ENCODE measurements around the gene ZRANB2. TPM values are rescaled to one million over a fixed set of nuclear protein-coding genes. Genes with fewer than 3 reads are reported as not detected.

ZRANB2 gene, protein sequence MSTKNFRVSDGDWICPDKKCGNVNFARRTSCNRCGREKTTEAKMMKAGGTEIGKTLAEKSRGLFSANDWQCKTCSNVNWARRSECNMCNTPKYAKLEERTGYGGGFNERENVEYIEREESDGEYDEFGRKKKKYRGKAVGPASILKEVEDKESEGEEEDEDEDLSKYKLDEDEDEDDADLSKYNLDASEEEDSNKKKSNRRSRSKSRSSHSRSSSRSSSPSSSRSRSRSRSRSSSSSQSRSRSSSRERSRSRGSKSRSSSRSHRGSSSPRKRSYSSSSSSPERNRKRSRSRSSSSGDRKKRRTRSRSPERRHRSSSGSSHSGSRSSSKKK
- 10 to 100 TPM; 17.0 to 53.8 (median 47.2) TPM for polyA plus RNA-seq

DNA sequence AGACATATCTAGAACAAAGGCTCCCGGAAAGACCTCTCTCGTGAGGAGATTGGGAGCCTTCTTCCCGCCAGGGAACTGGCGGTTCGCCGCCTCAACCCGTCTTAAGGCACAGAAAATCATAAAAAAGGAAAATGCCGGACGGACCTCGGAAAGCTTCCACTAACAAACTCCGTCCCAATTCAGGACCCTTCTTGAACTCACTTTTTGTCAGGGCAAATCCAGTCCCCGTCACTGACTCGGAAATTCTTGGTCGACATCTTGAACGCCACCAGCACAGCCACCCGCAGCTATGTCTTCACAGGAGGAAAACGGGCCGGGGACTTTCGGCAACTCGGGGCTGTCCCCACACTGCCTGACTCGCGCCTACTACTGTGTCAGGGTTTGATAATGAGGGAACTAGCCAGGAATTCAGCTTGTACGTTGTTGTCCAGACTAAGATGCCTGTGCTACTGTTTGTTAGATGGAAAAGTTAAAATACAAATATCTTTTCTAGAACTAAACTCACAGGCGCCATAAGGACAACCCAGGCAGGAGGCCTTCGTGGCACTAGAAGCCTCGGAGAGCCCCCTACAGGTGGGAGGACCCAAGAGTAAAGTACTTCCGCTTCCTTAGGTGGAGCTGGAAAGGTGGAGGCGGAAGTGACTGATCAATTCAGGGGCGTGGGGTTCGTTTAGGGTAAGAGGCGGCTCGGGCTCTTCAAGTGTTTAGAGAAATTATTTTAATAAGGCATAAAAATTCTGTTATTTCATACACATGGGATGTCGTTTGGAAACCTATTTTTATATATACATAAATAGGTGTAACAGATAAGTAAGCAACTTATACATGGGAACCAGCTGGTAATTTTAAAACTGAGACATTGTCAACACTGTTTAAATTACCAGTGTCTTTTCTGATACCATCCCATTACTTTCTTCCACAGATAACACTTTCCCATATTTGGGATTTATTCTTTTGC lies at the start of gene ZRANB2:
Gene ZRANB2, minus strand, starts transcription at position 297 of the 958 bp plus-strand sequence. Its CDS starts 40 bp downstream, at position 257.
- Mint-ChIP-seq H3K27ac (peak within 1 kb of the TSS; percentile 97 to 99 (median 99)), H3K36me3 (peaks cover 0 to 16% (median 10%) of the 10 kb centered on the region in 3 donors), H3K4me3 (peak within 1 kb of the TSS; percentile 91 to 100 (median 98)), H3K27me3 (ENCODE audit: low read depth in 3 of 3) (peaks cover 4 to 14% (median 5%) of the 10 kb centered on the region in 3 donors), H3K4me1 (peaks cover 26 to 54% of the 10 kb centered on the region in 2 donors), H3K9me3 (peaks cover 0 to 3% (median 0%) of the 10 kb centered on the region in 6 donors)
- DNase-seq: peak; percentile 92 to 94 (median 93)

DNA sequence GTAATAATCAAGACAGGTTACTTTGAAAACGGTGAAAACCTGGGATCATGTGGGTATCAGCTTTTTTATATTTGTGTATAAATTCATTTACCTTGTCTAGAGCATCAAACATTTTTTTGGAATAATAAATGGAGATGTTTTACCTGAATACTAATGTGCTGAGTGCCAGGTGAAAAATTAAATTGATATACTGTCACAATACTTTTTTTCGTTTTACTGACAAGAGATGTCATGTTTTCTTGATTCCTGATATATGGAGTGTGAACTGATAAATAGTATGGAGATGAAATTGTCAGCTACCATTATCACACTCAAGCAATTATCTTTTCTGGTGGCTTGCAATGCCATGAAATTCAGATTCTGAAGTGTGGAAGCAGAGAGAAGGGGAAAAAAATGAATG lies 47.2 kb upstream of the ZRANB2 start:
- Mint-ChIP-seq H3K4me1 (no peaks in the 10 kb centered on the region), H3K9me3 (peaks cover 31 to 86% (median 65%) of the 10 kb centered on the region in 6 donors), H3K27ac (no peak overlapping the region), H3K4me3 (no peak overlapping the region), H3K36me3 (peaks cover 0 to 6% (median 0%) of the 10 kb centered on the region in 3 donors), H3K27me3 (ENCODE audit: low read depth in 3 of 3) (peaks cover 2 to 3% (median 3%) of the 10 kb centered on the region in 3 donors)
- no peak for DNase-seq

DNA sequence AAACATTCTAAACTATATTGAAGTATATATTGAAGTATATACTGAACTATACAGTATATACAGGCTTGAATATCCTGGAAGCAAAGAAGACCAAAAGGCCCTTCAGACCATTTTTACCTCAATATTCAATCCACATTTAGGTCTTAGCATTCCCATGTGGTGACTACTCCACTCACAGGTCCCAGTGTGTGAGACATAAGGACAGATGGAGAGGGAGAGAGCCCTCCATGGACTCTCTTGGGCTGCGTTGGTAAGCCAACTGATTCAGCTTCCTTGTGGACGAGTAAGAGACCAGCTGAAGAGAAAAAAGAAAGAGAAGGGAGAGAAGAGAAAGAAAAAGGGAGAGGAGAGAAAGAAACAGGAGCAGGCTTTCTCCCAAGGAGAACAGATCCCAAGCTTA lies 37.3 kb upstream of the ZRANB2 start:
- Mint-ChIP-seq H3K4me3 (no peak overlapping the region), H3K36me3 (peaks cover 0 to 4% (median 0%) of the 10 kb centered on the region in 3 donors), H3K27me3 (ENCODE audit: low read depth in 3 of 3) (peaks cover 1 to 7% (median 3%) of the 10 kb centered on the region in 3 donors)

DNA sequence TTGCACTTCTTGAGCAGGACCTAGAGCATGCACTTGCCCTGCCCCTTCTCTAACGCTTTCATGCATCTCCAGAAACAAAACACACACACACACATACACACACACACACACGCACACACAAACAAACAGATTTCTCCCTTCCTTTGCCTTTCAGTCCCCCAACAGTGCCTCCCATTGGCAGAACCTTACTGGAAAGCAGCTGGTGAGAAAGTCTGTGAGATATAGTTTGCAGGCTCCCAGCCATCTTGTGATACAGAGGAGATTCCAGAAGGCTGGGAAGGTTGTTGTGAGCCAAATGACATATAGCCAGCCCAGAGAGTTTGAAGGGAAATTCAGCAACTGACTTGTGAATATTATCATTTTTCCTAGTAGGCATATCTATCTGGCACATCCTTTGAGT lies 35.9 kb upstream of the ZRANB2 start:
- no peak overlapping the region for H3K4me3 Mint-ChIP-seq
- H3K27me3 Mint-ChIP-seq (ENCODE audit: low read depth in 3 of 3): peaks cover 1 to 4% (median 3%) of the 10 kb centered on the region in 3 donors
- no peak overlapping the region for H3K27ac Mint-ChIP-seq
- peaks cover 6 to 17% (median 13%) of the 10 kb centered on the region in 6 donors for H3K9me3 Mint-ChIP-seq
- H3K36me3 Mint-ChIP-seq: peaks cover 0 to 2% (median 0%) of the 10 kb centered on the region in 3 donors
- H3K4me1 Mint-ChIP-seq: no peaks in the 10 kb centered on the region
- DNase-seq: no peak

More for the DNA sequence above, 37.3 kb upstream of the ZRANB2 start:
- no peak for DNase-seq
- H3K9me3 Mint-ChIP-seq: peaks cover 12 to 28% (median 21%) of the 10 kb centered on the region in 6 donors
- H3K4me1 Mint-ChIP-seq: no peaks in the 10 kb centered on the region
- no peak overlapping the region for H3K27ac Mint-ChIP-seq

DNA sequence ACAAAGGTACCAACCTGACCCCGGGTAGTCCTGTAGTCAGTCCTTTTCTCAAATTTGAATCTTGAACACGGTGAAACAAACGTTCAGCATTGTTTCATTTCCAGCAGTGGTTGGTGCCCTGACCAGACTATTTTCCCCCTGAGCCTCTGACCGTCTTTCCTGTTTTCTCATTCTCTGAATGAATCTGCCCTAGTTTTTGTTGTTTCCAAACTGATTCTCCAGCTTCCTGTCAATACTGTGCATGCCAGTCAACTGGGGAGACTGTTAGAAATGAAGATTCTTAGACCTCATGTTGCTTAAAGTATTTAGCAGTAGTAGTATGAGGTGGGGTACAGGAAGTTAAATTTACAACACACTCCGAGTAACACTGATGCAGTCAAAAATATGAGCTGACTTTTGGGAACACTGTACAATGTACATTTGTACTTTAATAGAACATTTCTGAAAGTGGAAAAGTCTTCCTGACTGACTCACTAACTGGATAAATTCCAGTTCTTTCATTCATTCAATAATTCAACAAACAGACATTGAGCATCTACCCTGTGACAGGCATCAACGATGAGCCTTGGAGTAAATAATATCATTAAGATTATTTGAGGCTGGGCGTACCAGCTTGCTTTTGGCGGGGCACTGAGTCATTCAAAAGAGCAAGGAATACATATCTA lies 26.0 kb upstream of the ZRANB2 start:
- no peaks in the 10 kb centered on the region for H3K4me1 Mint-ChIP-seq
- no peak overlapping the region for H3K4me3 Mint-ChIP-seq
- peaks cover 0 to 6% (median 0%) of the 10 kb centered on the region in 3 donors for H3K27me3 Mint-ChIP-seq (ENCODE audit: low read depth in 3 of 3)
- H3K9me3 Mint-ChIP-seq: peaks cover 0 to 7% (median 3%) of the 10 kb centered on the region in 6 donors
- H3K27ac Mint-ChIP-seq: no peak overlapping the region
- DNase-seq: no peak
- H3K36me3 Mint-ChIP-seq: no peaks in the 10 kb centered on the region

DNA sequence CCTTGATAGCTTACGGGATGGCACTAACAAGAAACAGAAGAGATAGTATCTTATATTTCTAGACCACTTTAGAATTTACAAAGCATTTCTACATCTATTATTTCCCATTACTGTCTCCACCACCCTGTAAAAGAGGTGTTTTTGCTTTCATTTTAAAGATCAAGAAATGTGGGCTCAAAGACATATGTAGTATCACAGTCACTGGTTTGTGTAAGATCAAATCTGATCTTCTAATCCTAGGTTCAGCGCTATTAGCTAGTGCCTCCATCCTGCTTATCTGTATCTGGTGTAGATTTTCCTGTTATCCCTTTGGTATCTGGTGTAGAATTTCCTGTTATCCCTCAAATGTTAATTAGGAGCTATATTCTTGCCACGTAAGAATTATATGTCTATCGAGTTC lies 23.6 kb upstream of the ZRANB2 start:
- Mint-ChIP-seq H3K9me3 (peaks cover 0 to 7% (median 1%) of the 10 kb centered on the region in 6 donors), H3K27ac (no peak overlapping the region), H3K27me3 (ENCODE audit: low read depth in 3 of 3) (peaks cover 0 to 9% (median 1%) of the 10 kb centered on the region in 3 donors), H3K36me3 (no peaks in the 10 kb centered on the region), H3K4me1 (no peaks in the 10 kb centered on the region), H3K4me3 (no peak overlapping the region)
- DNase-seq: no peak

DNA sequence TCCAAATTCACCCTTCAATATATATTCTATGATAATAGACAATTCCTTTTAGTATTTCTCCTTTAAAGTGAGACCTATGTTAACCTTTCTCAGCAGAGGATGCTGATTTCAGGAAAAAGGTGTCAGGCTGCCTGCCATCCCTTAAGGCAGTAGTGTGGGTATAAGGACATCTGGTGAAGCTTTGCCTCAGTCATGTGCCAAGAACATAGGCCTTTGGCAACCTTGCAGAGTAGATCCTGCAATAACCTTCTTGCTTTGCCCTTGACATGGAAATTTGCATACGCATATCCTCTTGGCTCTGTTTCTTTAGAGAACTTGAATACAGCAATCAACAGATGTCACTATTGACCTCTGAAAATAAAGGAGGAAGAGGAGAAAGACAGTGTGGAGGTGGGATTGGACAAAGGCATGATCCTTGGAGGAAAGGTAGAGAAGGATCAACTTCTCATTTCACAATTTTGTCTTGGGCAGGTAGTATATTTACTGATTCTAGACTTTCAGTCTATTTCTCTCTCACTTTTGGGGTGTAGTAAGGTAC lies 21.1 kb upstream of the ZRANB2 start:
- no peak overlapping the region for H3K4me3 Mint-ChIP-seq
- peaks cover 1 to 8% (median 2%) of the 10 kb centered on the region in 3 donors for H3K27me3 Mint-ChIP-seq (ENCODE audit: low read depth in 3 of 3)
- H3K4me1 Mint-ChIP-seq: no peaks in the 10 kb centered on the region
- H3K36me3 Mint-ChIP-seq: peaks cover 0 to 5% (median 0%) of the 10 kb centered on the region in 3 donors
- no peak overlapping the region for H3K27ac Mint-ChIP-seq
- peaks cover 0 to 3% (median 0%) of the 10 kb centered on the region in 6 donors for H3K9me3 Mint-ChIP-seq
- DNase-seq: no peak

DNA sequence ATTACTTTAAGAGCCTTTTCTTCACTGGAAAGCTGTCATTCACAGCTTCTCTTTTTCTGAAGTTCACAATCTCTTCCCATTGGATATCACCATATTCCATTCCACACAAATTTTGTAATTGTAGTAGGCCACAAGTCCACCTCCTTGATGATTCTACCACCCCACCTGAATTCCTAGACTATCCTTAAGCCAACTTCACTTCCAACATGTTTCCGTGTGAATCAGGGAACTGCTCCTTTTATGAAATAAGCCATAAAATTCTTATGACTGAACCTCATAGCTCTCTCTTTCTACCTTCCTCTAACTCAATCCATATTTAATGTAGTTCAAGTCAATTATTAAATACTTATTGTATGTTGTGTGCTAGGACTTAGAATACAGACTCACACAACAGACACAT lies 16.6 kb upstream of the ZRANB2 start:
- Mint-ChIP-seq H3K9me3 (no peaks in the 10 kb centered on the region), H3K36me3 (peaks cover 0 to 5% (median 0%) of the 10 kb centered on the region in 3 donors), H3K27ac (no peak overlapping the region), H3K27me3 (ENCODE audit: low read depth in 3 of 3) (peaks cover 5 to 6% (median 5%) of the 10 kb centered on the region in 3 donors), H3K4me1 (no peaks in the 10 kb centered on the region), H3K4me3 (no peak overlapping the region)
- no peak for DNase-seq

DNA sequence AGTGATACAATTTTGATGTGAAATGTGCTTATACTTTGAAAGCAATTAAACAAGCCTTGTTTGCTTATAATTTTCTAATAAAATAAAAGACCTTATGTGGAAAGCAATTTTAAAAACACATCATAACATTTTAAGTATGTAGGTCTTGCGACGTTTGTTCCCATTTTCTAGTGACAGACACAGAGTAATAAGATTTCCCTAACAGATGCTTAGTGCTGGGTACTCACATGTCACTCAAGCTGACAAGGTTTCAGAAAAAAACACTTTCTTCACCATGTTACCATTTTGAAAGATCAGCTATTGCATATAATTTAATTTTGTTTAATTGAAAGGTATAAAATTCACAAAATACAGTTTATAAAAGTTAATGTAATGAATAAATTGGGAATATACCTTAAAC lies 14.1 kb upstream of the ZRANB2 start:
- peaks cover 0 to 5% (median 0%) of the 10 kb centered on the region in 3 donors for H3K36me3 Mint-ChIP-seq
- H3K27me3 Mint-ChIP-seq (ENCODE audit: low read depth in 3 of 3): peaks cover 3 to 8% (median 5%) of the 10 kb centered on the region in 3 donors
- DNase-seq: no peak
- H3K9me3 Mint-ChIP-seq: no peaks in the 10 kb centered on the region
- H3K4me3 Mint-ChIP-seq: no peak overlapping the region
- no peaks in the 10 kb centered on the region for H3K4me1 Mint-ChIP-seq
- no peak overlapping the region for H3K27ac Mint-ChIP-seq

DNA sequence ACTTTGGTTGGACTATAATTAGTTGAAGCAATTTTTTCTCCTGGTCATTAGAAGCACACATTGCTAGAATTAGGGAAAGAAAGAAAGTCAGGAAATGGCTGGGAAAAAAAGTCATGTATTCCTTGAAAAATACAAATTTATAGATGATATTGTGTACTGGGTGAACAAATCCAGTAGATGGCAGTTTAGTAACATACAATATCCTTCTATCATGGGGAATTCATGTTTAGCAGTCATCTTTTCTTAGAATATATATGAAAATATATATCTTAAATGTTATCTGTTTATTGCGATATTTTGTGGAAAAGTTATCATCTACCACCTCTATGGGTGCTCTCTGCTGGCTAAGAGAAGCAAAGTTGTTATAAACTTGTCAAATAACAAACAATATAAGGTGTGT lies 13.1 kb upstream of the ZRANB2 start:
- Mint-ChIP-seq H3K4me1 (no peaks in the 10 kb centered on the region), H3K27ac (no peak overlapping the region), H3K36me3 (peaks cover 0 to 4% (median 0%) of the 10 kb centered on the region in 3 donors), H3K27me3 (ENCODE audit: low read depth in 3 of 3) (peaks cover 3 to 8% (median 6%) of the 10 kb centered on the region in 3 donors), H3K9me3 (no peaks in the 10 kb centered on the region), H3K4me3 (no peak overlapping the region)
- no peak for DNase-seq

DNA sequence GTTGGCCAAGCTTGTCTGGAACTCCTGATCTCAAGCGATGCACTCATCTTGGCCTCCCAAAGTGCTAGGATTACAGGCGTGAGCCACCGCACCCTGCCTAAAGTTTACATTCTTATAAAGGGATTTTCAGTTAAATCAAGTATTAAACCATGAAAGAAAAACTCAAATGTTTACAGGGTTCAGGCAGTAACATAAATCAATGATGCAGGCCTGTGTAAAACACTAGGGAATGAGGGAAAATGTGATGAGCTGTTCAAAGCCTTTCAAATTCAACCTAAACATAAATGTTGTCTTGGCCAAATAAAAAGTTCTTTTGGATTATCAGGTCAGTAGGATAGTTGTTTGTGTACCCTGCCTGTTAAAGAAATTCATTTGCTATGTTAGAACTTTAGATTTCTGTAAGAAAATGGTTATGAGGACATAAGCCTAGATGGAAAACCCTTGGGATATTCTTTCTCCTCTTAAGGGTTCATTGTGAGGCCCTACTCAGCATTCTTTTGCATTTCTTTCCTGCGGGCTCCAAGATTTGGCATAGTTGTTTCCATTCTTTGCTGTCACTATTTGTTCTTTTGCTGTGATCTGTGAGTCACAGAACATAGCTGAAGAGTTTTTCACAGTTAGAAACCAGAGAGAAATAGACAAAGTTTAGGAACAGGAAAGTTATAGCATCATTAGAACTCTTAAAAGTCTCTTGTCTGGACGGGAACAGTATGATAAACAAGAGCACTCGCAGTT lies 8.9 kb upstream of the ZRANB2 start:
- H3K4me3 Mint-ChIP-seq: no peak overlapping the region
- H3K4me1 Mint-ChIP-seq: no peaks in the 10 kb centered on the region
- DNase-seq: no peak
- H3K27me3 Mint-ChIP-seq (ENCODE audit: low read depth in 3 of 3): peaks cover 7 to 12% (median 9%) of the 10 kb centered on the region in 3 donors
- peaks cover 0 to 1% (median 0%) of the 10 kb centered on the region in 6 donors for H3K9me3 Mint-ChIP-seq
- H3K36me3 Mint-ChIP-seq: no peaks in the 10 kb centered on the region
- no peak overlapping the region for H3K27ac Mint-ChIP-seq

DNA sequence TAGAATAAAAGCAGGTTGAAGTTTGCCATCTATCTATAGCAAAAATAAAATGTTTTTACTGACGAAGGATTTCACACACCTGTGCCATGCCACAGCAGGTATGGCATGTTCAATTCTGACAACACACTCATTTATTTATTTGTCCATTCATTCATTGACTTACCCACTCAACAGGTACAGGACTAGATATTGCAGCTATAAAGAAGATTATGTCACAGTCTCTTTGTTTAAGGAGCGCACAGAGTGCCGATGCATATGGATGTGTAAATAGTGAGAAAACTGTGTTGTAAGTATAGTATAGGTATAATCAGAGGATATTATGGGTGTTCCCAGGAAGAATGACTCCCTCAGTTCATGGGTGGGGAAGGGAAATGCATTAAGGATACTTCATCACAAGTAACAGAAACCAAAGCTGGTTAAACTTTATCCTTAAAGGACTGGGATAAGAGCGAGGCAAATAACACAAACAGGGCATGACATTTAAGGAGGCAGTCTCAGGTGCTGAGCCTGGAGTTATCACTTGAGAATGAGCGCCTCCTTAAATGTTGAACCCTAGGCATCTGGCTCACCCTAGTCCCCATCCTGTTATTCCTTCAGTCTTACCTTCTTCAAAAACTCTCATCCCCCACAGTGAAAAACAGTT lies 7.9 kb upstream of the ZRANB2 start:
- DNase-seq: no peak
- Mint-ChIP-seq H3K27me3 (ENCODE audit: low read depth in 3 of 3) (peaks cover 9 to 12% (median 9%) of the 10 kb centered on the region in 3 donors), H3K4me1 (no peaks in the 10 kb centered on the region), H3K27ac (no peak overlapping the region), H3K4me3 (no peak overlapping the region), H3K36me3 (peaks cover 0 to under 1% (median 0%) of the 10 kb centered on the region in 3 donors), H3K9me3 (peaks cover 0 to 1% (median 0%) of the 10 kb centered on the region in 6 donors)

All from immature natural killer cell (primary cell).